IMR-90 (cell line): ENCODE data around the gene SIAH3. TPM values are rescaled to one million over a fixed set of nuclear protein-coding genes. Genes with fewer than 3 reads are reported as not detected.

Experiments
- ATAC-seq: fragments of 200-7000 bp; cut with Tn5 transposase; 2 replicates; pipeline ENCODE4 v1.9.1; 2020; ENCODE audit warnings: low read depth, mild to moderate bottlenecking, moderate library complexity
- BruUV-seq: library from RNA; stranded (reverse); fragments of 400-500 nt; replicated peaks from 2 replicates; lab custom pipeline; 2021; lab: Mats Ljungman, UMichigan
- CTCF ChIA-PET: fragments of 300-600 bp; formaldehyde crosslinking; extraction: SDS; loops from one replicate; lab custom pipeline; 2021; ENCODE audit warnings: antibody characterized with exemption; lab: Yijun Ruan, JAX
- POLR2A ChIA-PET: fragments of 300-600 bp; sonication (Branson Sonifier 250); formaldehyde crosslinking; loops from one replicate; lab custom pipeline; 2022; ENCODE audit warnings: antibody characterized with exemption; ENCODE audit not compliant: unreplicated experiment; lab: Charles Lee
- DNase-seq: peaks from one replicate; pipeline ENCODE4 v3.0.0; 2013
- H2AFZ ChIP-seq: replicated peaks from 2 replicates; pipeline ENCODE3; 2013; ENCODE audit warnings: low read length, mild to moderate bottlenecking; ENCODE audit not compliant: poor library complexity
- H2AK5ac ChIP-seq: 2 replicates; pipeline ENCODE4 v1.6.1; 2013; ENCODE audit warnings: low read depth, low read length, inconsistent platforms
- H2AK9ac ChIP-seq: replicated peaks from 2 replicates; pipeline ENCODE3; 2013; ENCODE audit warnings: mild to moderate bottlenecking, low read depth, low read length, moderate library complexity; ENCODE audit not compliant: poor library complexity
- H2BK120ac ChIP-seq: 2 replicates; pipeline ENCODE4 v1.6.1; 2013; ENCODE audit warnings: low read depth, low read length, inconsistent platforms
- H2BK15ac ChIP-seq: 3 replicates; pipeline ENCODE4 v1.6.1; 2013; ENCODE audit warnings: low read depth, low read length, inconsistent platforms
- H2BK20ac ChIP-seq: 2 replicates; pipeline ENCODE4 v1.6.1; 2013; ENCODE audit warnings: low read depth, mild to moderate bottlenecking, inconsistent platforms, low read length, moderate library complexity
- H2BK5ac ChIP-seq: 2 replicates; pipeline ENCODE4 v1.6.1; 2013; ENCODE audit warnings: mild to moderate bottlenecking, low read depth, low read length, inconsistent platforms; ENCODE audit not compliant: poor library complexity, severe bottlenecking
- H3K14ac ChIP-seq: replicated peaks from 2 replicates; pipeline ENCODE4 v1.6.1; 2013; ENCODE audit warnings: low read depth, low read length, inconsistent platforms
- H3K18ac ChIP-seq: 2 replicates; pipeline ENCODE4 v1.6.1; 2013; ENCODE audit warnings: low read depth, low read length, control low read depth
- H3K23ac ChIP-seq: 2 replicates; pipeline ENCODE4 v1.6.1; 2013; ENCODE audit warnings: low read depth, low read length, inconsistent platforms
- H3K27ac ChIP-seq: 2 replicates; pipeline ENCODE4 v1.5.1; 2013; ENCODE audit warnings: mild to moderate bottlenecking, control low read depth, low read length; ENCODE audit not compliant: insufficient read depth
- H3K27me3 ChIP-seq: 2 replicates; pipeline ENCODE4 v1.6.1; 2013; ENCODE audit warnings: low read length; ENCODE audit not compliant: control insufficient read depth, insufficient read depth
- H3K36me3 ChIP-seq: 2 replicates; pipeline ENCODE4 v1.6.1; 2013; ENCODE audit warnings: low read length, mixed read lengths; ENCODE audit not compliant: control insufficient read depth, insufficient read depth
- H3K4ac ChIP-seq: 2 replicates; pipeline ENCODE4 v1.6.1; 2013; ENCODE audit warnings: low read depth, low read length, inconsistent platforms
- H3K4me1 ChIP-seq: 2 replicates; pipeline ENCODE4 v1.6.1; 2013; ENCODE audit warnings: low read length, mixed read lengths; ENCODE audit not compliant: control insufficient read depth, insufficient read depth
- H3K4me2 ChIP-seq: 2 replicates; pipeline ENCODE4 v1.6.1; 2013; ENCODE audit warnings: low read depth, mild to moderate bottlenecking, control low read depth, low read length, moderate library complexity
- H3K4me3 ChIP-seq: 2 replicates; pipeline ENCODE4 v1.5.1; 2013; ENCODE audit warnings: low read depth, mild to moderate bottlenecking, control low read depth, low read length, moderate library complexity; ENCODE audit not compliant: insufficient read depth
- H3K56ac ChIP-seq: 2 replicates; pipeline ENCODE4 v1.6.1; 2013; ENCODE audit warnings: low read length, inconsistent platforms; ENCODE audit not compliant: insufficient read depth; ENCODE audit errors: extremely low read depth
- H3K79me1 ChIP-seq, 2 experiments: 2 replicates each; pipeline ENCODE4 v1.6.1; 2013; ENCODE audit warnings: low read length in 2 of 2, inconsistent platforms in 1 of 2, low read depth in 1 of 2
- H3K9ac ChIP-seq: 2 replicates; pipeline ENCODE4 v1.6.1; 2013; ENCODE audit warnings: low read depth, low read length, control low read depth
- H3K9me1 ChIP-seq: 2 replicates; pipeline ENCODE4 v1.6.1; 2013; ENCODE audit warnings: low read length, inconsistent platforms; ENCODE audit not compliant: insufficient read depth
- H3K9me3 ChIP-seq: 2 replicates; pipeline ENCODE4 v1.6.1; 2013; ENCODE audit warnings: low read length; ENCODE audit not compliant: control insufficient read depth, insufficient read depth
- H4K20me1 ChIP-seq: 2 replicates; pipeline ENCODE4 v1.6.1; 2013; ENCODE audit warnings: low read length, inconsistent platforms; ENCODE audit not compliant: insufficient read depth
- H4K5ac ChIP-seq: 2 replicates; pipeline ENCODE4 v1.6.1; 2013; ENCODE audit warnings: mild to moderate bottlenecking, low read depth, low read length, control low read depth
- H4K8ac ChIP-seq, 2 experiments: 2 replicates each; pipeline ENCODE4 v1.6.1; 2013; ENCODE audit warnings: low read depth in 2 of 2, low read length in 2 of 2, control low read depth in 1 of 2, inconsistent platforms in 1 of 2
- H4K91ac ChIP-seq: 2 replicates; pipeline ENCODE4 v1.6.1; 2013; ENCODE audit warnings: low read depth, low read length, inconsistent platforms; ENCODE audit not compliant: insufficient read depth
- MXI1 ChIP-seq: IDR thresholded peaks from 2 replicates; pipeline ENCODE4 v1.6.1; 2012; ENCODE audit warnings: low read depth, mild to moderate bottlenecking, low read length, moderate library complexity, borderline replicate concordance
- NFE2L2 ChIP-seq: fragments of 150-350 bp; IDR thresholded peaks from 2 replicates; pipeline ENCODE4 v1.6.1; 2016; ENCODE audit warnings: low read depth, mild to moderate bottlenecking, low read length
- dilution Hi-C: fragments of 300-500 bp; cut with HindIII; formaldehyde crosslinking; loops from one replicate; pipeline ENCODE4 v1.14.3; 2018; ENCODE audit warnings: low sequenced_read_pairs; ENCODE audit not compliant: unreplicated experiment
- in situ Hi-C: fragments of 300-500 bp; cut with MboI; formaldehyde crosslinking; loops from 3 replicates; pipeline ENCODE4 v1.14.3; 2019; ENCODE audit warnings: low sequenced_read_pairs, inconsistent platforms, mixed read lengths
- intact Hi-C: fragments of 100-400 bp; cut with micrococcal nuclease; formaldehyde crosslinking; loops from 2 replicates; pipeline ENCODE4 v1.10.0; 2022
- polyA plus RNA-seq, 3 experiments: library from polyadenylated mRNA; depleted of rRNA; stranded (reverse); fragments of >200 nt; gene quantifications; 2 replicates each; pipeline ENCODE4 v1.2.3, GENCODE V29; 2012; ENCODE audit warnings: low replicate concordance in 1 of 3
- total RNA-seq: library from RNA; depleted of rRNA; stranded (reverse); fragments of >200 nt; gene quantifications from 2 replicates; pipeline ENCODE4 v1.2.3, GENCODE V29; 2012

Gene SIAH3
- total and polyA plus RNA-seq, 2 of the 4 experiments (the other 2 are of a cell fraction): under 0.01 TPM; not detected in 1

DNA sequence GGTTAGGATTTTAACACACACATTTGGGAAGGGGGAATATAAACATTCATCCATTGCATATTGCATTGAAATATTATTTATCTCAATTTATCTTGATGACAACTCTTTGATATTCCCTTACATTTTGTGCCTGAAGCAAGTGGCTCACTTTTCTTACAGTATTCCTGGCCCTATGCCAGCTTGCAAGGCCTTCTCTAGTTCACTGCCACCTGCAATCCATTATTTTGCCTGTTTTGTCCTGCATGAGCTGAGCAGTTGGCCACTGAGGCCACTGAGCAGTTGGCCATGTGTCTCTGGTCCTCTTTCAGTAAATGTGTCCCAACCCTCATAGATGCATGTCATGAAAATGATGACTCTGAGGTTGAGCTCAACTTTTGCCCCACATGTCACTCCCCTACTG, 99.7 kb downstream of the SIAH3 start:
- H2AFZ ChIP-seq: no peak overlapping the region
- H4K5ac ChIP-seq: no peak overlapping the region
- H3K4me1 ChIP-seq: no peaks in the 10 kb centered on the region
- H4K91ac ChIP-seq: no peak overlapping the region
- no peak overlapping the region for H2AK5ac ChIP-seq
- H3K23ac ChIP-seq: no peak overlapping the region
- no peak overlapping the region for H3K14ac ChIP-seq
- in situ Hi-C loops: no loop called here
- no peak overlapping the region for H2BK120ac ChIP-seq
- H3K56ac ChIP-seq: no peak overlapping the region
- ATAC-seq: no peak
- DNase-seq: no peak
- no peak overlapping the region for H3K4me2 ChIP-seq
- peaks cover 8% of the 10 kb centered on the region for H3K27me3 ChIP-seq
- no peaks in the 10 kb centered on the region for H3K79me1 ChIP-seq
- dilution Hi-C loops: no loop called here
- no peak overlapping the region for H3K27ac ChIP-seq
- H2BK5ac ChIP-seq: no peak overlapping the region
- no peak overlapping the region for H4K8ac ChIP-seq
- H2AK9ac ChIP-seq: no peak overlapping the region
- no TSS peak for BruUV-seq
- no peaks in the 10 kb centered on the region for H3K36me3 ChIP-seq
- H3K4me3 ChIP-seq: no peak overlapping the region
- H3K9ac ChIP-seq: no peak overlapping the region
- H2BK15ac ChIP-seq: no peak overlapping the region
- no peak overlapping the region for H3K18ac ChIP-seq
- ChIA-PET POLR2A (no interaction called here), CTCF (no interaction called here)
- no peaks in the 10 kb centered on the region for H3K9me1 ChIP-seq
- intact Hi-C loops: no loop called here
- H4K20me1 ChIP-seq: no peaks in the 10 kb centered on the region
- no peak overlapping the region for H3K4ac ChIP-seq
- TF ChIP-seq NFE2L2: no peak
- no peak for TF ChIP-seq MXI1
- H3K9me3 ChIP-seq: no peaks in the 10 kb centered on the region
- H2BK20ac ChIP-seq: no peak overlapping the region
